ENCODE data around the gene RNF223.
"Not testable (repeated sequence)": the region's sequence is repeated elsewhere in the genome, so short reads cannot be mapped to it uniquely, and the experiment has no call there.

The RNF223 gene

DNA sequence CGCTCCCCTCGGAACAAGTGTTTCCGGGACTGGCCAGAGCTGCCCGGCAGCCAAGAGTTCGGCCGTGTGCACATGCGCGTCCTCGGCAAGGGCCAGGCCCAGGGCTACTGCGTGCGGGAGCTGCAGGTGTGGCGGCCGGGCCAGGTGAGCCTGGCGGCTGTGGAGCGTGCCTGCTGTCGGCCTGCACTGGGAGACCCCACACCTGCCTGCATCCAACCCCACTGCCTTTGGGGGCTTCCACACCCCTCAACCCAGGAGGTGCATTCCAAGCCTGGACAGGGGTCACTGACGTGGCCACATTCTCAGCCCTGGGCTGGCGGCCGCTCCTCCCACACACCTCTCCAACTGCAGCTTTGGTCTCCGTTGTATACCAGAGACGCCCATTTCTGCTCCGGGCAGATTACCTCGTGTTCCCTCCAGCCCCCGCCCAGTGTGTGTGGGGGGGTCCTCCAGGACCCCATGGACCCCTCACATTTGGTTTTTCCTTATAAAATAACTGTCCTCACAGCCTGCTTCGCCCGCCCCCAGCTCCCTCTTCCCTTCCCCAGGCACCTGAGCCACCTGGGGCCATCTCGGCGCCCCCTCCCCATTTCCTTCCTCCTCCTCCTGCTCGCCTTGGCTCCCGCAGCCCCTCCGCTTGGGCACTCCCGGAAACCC lies 6.1 kb downstream of the RNF223 start:
- no peak overlapping the region for H3K4me3 ChIP-seq (ENCODE audit: low read length)
- TF ChIP-seq, protein P1, sequence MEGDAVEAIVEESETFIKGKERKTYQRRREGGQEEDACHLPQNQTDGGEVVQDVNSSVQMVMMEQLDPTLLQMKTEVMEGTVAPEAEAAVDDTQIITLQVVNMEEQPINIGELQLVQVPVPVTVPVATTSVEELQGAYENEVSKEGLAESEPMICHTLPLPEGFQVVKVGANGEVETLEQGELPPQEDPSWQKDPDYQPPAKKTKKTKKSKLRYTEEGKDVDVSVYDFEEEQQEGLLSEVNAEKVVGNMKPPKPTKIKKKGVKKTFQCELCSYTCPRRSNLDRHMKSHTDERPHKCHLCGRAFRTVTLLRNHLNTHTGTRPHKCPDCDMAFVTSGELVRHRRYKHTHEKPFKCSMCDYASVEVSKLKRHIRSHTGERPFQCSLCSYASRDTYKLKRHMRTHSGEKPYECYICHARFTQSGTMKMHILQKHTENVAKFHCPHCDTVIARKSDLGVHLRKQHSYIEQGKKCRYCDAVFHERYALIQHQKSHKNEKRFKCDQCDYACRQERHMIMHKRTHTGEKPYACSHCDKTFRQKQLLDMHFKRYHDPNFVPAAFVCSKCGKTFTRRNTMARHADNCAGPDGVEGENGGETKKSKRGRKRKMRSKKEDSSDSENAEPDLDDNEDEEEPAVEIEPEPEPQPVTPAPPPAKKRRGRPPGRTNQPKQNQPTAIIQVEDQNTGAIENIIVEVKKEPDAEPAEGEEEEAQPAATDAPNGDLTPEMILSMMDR (conservative IDR thresholded peaks at IDR 0.05; ENCODE audit: low read length) = no peak
- DNase-seq (ENCODE audit: low read depth) = no peak

DNA sequence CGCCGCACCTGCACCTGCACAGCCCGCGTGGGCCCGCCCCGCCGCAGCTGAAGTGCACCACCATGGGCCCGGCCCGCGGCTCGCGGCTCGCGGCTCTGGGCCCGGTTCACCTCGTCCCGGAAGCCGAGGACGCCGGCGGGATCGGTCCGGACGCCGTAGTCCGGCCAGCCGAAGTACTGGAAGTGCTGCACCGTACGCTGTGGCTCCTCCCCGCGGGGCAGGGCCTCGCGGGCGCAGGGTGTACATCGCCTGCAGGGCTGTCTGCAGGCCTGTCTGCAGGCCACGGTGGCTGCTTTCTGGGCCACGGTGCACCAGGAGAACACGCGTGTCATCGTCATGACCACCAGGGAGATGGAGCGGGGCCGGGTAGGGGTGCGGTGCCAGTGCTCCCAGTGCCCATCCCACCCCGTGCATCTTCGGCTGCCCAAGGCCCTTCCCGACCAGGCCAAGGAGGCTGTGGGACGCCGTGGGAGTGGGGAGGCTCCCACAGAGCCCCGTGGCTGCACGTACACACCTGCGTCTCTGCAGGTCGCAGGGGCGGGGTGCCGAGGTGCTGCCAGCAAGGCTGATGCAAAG lies 6.7 kb downstream of the RNF223 start:
- TF ChIP-seq, protein P1 (conservative IDR thresholded peaks at IDR 0.05; ENCODE audit: low read length) = no peak
- no peak overlapping the region for H3K4me3 ChIP-seq (ENCODE audit: low read length)

DNA sequence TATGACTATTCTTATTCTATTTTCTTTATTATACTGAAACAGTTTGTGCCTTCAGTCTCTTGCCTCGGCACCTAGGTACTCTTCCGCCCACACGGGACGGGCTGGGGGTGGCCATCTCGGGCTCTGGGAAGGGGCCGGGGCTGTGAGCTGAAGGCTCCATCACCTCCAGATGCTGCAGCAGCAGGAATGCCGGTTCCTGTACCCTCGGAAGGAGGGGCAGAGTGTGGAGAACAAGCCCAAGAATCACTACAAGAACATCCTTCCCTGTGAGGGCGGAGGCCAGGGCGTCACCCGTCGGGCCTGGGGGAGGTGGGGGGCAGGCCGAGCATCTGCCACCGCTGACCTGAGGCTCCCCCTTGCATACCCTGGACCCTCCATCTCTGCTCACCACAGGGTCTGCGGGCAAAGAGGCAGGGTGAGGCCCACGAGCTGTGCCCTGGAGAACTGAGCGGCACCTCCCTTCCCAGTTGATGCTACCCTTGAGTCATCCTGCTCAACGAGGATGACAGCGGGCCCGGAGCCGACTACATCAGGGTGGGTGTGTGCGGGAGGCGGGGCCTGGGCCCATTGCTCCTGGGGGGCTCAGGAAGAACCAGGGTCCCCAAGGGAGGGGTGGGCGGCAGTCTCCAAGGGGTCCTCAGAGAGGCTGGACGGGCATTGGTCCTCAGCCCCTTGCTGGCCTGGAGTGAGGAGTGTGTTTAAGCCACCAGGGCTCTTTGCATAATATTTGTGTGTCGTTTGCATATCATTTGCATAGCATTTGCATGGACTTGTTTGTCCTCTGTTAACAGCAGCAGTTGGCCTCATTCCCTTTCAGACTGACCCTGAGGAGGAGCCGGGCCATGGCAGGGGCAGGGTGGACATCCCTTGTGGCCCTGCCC lies 7.5 kb downstream of the RNF223 start:
- TF ChIP-seq, protein P1 (conservative IDR thresholded peaks at IDR 0.05; ENCODE audit: low read length) = no peak
- no peak for DNase-seq (ENCODE audit: low read depth)
- no peak overlapping the region for H3K4me3 ChIP-seq (ENCODE audit: low read length)

More for the DNA sequence above, 6.7 kb downstream of the RNF223 start:
- no peak for DNase-seq (ENCODE audit: low read depth)

DNA sequence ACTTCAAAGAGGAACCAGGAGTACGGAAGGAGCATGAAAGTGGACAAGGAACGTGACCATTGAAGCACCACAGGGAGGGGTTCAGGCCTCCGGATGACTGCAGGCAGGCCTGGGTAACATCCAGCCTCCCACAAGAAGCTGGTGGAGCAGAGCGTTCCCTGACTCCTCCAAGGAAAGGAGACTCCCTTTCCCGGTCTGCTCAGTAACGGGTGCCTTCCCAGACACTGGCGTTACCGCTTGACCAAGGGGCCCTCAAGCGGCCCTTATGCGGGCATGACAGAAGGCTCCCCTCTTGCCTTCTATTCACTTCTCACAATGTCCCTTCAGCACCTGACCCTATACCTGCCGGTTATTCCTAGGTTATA lies 8.2 kb downstream of the RNF223 start:
- DNase-seq (ENCODE audit: low read depth); H3K4me3 ChIP-seq (ENCODE audit: low read length): not testable (repeated sequence)

DNA sequence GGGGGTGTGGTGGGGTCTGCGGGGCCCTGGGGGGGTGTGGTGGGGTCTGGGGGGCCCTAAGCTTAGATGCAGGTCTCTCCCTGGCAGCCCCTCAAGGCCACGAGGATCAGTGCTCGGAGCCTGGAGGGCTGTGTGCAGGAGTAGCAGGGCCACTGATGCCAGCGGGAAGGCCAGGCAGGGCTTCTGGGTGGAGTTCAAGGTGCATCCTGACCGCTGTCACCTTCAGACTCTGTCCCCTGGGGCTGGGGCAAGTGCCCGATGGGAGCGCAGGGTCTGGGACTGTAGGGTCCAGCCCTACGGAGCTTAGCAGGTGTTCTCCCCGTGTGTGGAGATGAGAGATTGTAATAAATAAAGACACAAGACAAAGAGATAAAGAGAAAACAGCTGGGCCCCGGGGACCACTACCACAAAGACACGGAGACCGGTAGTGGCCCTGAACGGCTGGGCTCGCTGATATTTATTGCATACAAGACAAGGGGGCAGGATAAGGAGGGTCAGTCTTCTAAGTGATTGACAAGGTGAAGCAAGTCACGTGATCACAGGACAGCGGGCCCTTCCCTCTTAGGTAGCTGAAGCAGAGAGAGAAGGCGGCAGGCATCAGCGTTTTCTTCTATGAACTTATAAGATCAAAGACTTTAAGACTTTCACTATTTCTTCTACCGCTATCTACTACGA lies 8.7 kb downstream of the RNF223 start:
- TF ChIP-seq, protein P1 (conservative IDR thresholded peaks at IDR 0.05; ENCODE audit: low read length) = no peak
- no peak overlapping the region for H3K4me3 ChIP-seq (ENCODE audit: low read length)
- DNase-seq (ENCODE audit: low read depth) = no peak

DNA sequence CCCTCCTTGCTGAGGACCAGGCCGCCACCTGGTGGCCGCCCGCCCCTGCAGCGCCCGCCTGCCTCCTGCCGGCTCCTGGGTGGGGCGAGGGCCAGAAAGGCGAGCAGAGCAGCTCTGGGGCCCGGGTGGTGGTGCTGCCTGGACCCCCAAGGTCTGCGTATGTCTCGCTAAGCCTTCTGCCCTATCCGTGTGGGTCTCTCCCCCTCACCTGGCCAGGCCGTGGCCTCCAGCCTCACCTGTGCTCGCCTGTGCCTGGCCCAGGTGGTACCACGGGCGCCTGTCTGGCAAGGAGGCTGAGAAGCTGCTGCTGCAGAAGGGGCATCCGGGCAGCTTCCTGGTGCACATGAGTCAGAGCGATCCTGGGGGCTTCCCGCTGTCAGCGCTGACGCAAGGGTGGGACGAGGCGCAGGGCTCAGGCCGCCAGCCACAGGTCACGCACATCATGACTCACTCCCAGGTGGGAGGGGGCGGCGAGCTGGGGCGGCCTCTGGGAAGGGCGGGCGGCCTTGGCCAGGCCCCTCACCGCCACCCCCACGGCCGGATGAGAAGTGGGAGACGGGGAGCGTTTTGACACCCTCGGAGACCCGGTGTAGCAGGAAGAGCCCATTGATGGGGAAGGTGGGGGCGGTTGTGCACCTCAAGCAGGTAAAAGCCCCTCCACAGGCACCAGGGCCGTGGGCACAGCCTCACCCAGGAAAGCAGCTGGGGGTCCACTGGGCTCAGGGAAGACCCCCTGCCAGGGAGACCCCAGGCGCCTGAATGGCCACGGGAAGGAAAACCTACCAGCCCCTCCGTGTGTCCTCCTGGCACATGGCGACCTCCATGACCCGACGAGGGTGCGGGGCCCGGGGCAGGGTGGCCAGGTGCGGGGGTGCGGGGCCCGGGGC lies 9.9 kb downstream of the RNF223 start:
- peak; percentile 37 for DNase-seq (ENCODE audit: low read depth)
- no peak overlapping the region for H3K4me3 ChIP-seq (ENCODE audit: low read length)
- TF ChIP-seq, protein P1 (conservative IDR thresholded peaks at IDR 0.05; ENCODE audit: low read length) = peak; percentile 61
